GM08714 (cell line): ENCODE data around the gene SUDS3.

Source experiments
- H3K4me3 ChIP-seq: fragments of 200-500 bp; sonication (Bioruptor generic); 2 replicates; pipeline ENCODE4 v1.5.1; 2014; ENCODE audit warnings: mild to moderate bottlenecking, low read length, inconsistent platforms
- ZNF274 ChIP-seq: IDR thresholded peaks from 2 replicates; pipeline ENCODE4 v1.6.1; 2012; ENCODE audit warnings: mild to moderate bottlenecking, low read depth, low read length

Gene SUDS3

GRCh38 chr12:118371321-118372282, 4.8 kb upstream of the SUDS3 start:
- TF ChIP-seq ZNF274 = no peak
- H3K4me3 ChIP-seq = peak overlapping the region; percentile 97

- H3K4me3 ChIP-seq = peak within 1 kb of the TSS; percentile 97
- TF ChIP-seq ZNF274 = no peak
These were observed 3.5 kb upstream of the SUDS3 start, which contains the start of gene TAOK3 for GRCh38 chr12:118372541-118373495. Gene TAOK3, minus strand, starts transcription at chr12:118372907. Its CDS starts 117,340 bp downstream, at chr12:118255567.

- no peak for TF ChIP-seq ZNF274
- peak overlapping the region; percentile 68 for H3K4me3 ChIP-seq
These were observed 2.7 kb upstream of the SUDS3 start for GRCh38 chr12:118373616-118374015.

- no peak for TF ChIP-seq ZNF274
- no peak overlapping the region for H3K4me3 ChIP-seq
These were observed 2.1 kb upstream of the SUDS3 start for GRCh38 chr12:118374126-118374725.

- no peak overlapping the region for H3K4me3 ChIP-seq
- TF ChIP-seq ZNF274 = no peak
These were observed 1.4 kb upstream of the SUDS3 start for GRCh38 chr12:118374909-118375308.

GRCh38 chr12:118375348-118375747, 1.0 kb upstream of the SUDS3 start:
- H3K4me3 ChIP-seq = no peak overlapping the region
- TF ChIP-seq ZNF274 = no peak

GRCh38 chr12:118377021-118377883, 897 bp downstream of the SUDS3 start:
- H3K4me3 ChIP-seq = peak overlapping the region; percentile 99
- no peak for TF ChIP-seq ZNF274

GRCh38 chr12:118377884-118378470, 1.6 kb downstream of the SUDS3 start:
- TF ChIP-seq ZNF274 = no peak
- H3K4me3 ChIP-seq = peak overlapping the region; percentile 99

GRCh38 chr12:118391424-118391823, 15.1 kb downstream of the SUDS3 start:
- TF ChIP-seq ZNF274 = no peak
- no peak overlapping the region for H3K4me3 ChIP-seq

- no peak overlapping the region for H3K4me3 ChIP-seq
- TF ChIP-seq ZNF274 = no peak
These were observed 15.5 kb downstream of the SUDS3 start for GRCh38 chr12:118391836-118392235.

GRCh38 chr12:118397708-118398440, 21.5 kb downstream of the SUDS3 start:
- H3K4me3 ChIP-seq = no peak overlapping the region
- no peak for TF ChIP-seq ZNF274

GRCh38 chr12:118398524-118398923, 22.2 kb downstream of the SUDS3 start:
- H3K4me3 ChIP-seq = no peak overlapping the region
- no peak for TF ChIP-seq ZNF274
